ENCODE measurements around the gene GADD45G. TPM values are rescaled to one million over a fixed set of nuclear protein-coding genes. Genes with fewer than 3 reads are reported as not detected.

The GADD45G gene
- total RNA-seq, 1 donor from 2014 or later, result 19.9 TPM

DNA sequence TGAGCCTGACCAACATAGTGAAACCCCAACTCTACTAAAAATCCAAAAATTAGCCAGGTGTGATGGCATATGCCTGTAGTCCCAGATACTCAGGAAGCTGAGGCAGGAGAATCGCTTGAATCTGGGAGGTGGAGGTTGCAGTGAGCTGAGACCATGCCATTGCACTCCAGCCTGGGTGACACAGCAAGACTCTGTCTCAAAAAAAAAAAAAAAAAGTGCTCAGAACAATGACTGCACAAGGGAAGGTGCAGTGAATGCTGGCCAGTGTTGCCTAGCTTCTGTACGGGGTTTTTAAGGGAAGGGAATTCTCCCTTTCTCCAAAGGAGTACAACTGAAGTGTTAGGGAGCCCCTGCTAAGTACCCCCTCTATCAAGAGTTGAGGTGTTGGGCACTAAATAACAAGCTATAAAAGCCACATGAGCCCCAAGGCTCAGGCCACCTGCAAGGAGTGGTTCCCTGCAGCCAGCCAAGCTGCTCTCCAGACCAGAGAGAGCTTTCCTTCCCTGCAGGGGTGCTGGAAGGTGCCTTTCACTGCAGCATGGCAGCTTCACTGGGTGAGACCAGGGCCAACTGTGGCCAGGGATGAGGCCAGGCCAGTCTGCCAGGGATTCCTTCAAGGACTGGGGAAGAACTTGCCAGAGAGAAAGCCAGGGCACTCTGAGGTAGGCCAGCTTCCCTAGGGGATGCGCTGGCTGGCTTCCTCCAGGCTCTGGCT, 14.8 kb downstream of the GADD45G start:
- H3K9me3 Mint-ChIP-seq, result no peaks in the 10 kb centered on the region
- H3K27me3 Mint-ChIP-seq (ENCODE audit: low read depth), result peaks cover 6% of the 10 kb centered on the region
- intact Hi-C loops (cut with micrococcal nuclease), result no loop called here
- no peak overlapping the region for H3K27ac Mint-ChIP-seq
- H3K4me1 Mint-ChIP-seq (ENCODE audit: low read depth), result no peaks in the 10 kb centered on the region
- H3K4me3 Mint-ChIP-seq (ENCODE audit: low read depth), result no peak overlapping the region
- DNase-seq (ENCODE audit: low spot score), result no peak
- H3K36me3 Mint-ChIP-seq (ENCODE audit: low read depth), result no peaks in the 10 kb centered on the region

- no peak for DNase-seq (ENCODE audit: low spot score)
- H3K9me3 Mint-ChIP-seq, result no peaks in the 10 kb centered on the region
- H3K4me3 Mint-ChIP-seq (ENCODE audit: low read depth), result no peak overlapping the region
- no peaks in the 10 kb centered on the region for H3K36me3 Mint-ChIP-seq (ENCODE audit: low read depth)
- no peaks in the 10 kb centered on the region for H3K4me1 Mint-ChIP-seq (ENCODE audit: low read depth)
- intact Hi-C loops (cut with micrococcal nuclease), result no loop called here
- H3K27ac Mint-ChIP-seq, result no peak overlapping the region
- H3K27me3 Mint-ChIP-seq (ENCODE audit: low read depth), result peaks cover 6% of the 10 kb centered on the region
These were observed 16.2 kb downstream of the GADD45G start for GRCh38 chr9:89621031-89621430.

DNA sequence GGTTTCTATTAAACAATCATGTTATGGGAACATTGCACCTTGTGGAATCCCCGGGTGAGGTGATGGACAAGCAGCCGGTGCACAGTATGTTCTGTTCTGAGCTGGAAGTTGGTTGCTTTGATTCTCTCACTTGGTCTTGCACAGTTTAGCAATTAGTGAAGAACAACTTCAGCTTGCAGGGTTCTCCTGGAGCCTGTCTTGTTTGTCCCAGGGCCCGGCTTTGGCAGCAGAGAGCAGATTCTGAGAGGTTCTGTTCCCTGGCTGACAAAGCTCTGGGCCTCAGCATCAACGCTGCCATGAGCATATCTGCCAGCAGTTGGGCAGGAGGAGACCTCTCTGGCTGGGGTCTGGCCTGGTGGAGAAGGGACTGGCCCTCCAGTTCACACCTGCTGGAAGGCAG, 16.9 kb downstream of the GADD45G start:
- no peaks in the 10 kb centered on the region for H3K9me3 Mint-ChIP-seq
- no peaks in the 10 kb centered on the region for H3K4me1 Mint-ChIP-seq (ENCODE audit: low read depth)
- peaks cover 9% of the 10 kb centered on the region for H3K27me3 Mint-ChIP-seq (ENCODE audit: low read depth)
- H3K36me3 Mint-ChIP-seq (ENCODE audit: low read depth), result no peaks in the 10 kb centered on the region
- intact Hi-C loops (cut with micrococcal nuclease), result no loop called here
- no peak overlapping the region for H3K4me3 Mint-ChIP-seq (ENCODE audit: low read depth)
- no peak for DNase-seq (ENCODE audit: low spot score)
- no peak overlapping the region for H3K27ac Mint-ChIP-seq

GRCh38 chr9:89622933-89623861, 18.4 kb downstream of the GADD45G start:
- Mint-ChIP-seq H3K27me3 (ENCODE audit: low read depth) (peaks cover 9% of the 10 kb centered on the region), H3K4me3 (ENCODE audit: low read depth) (no peak overlapping the region), H3K27ac (no peak overlapping the region), H3K4me1 (ENCODE audit: low read depth) (no peaks in the 10 kb centered on the region), H3K9me3 (no peaks in the 10 kb centered on the region), H3K36me3 (ENCODE audit: low read depth) (no peaks in the 10 kb centered on the region)
- intact Hi-C loops (cut with micrococcal nuclease), result no loop called here
- no peak for DNase-seq (ENCODE audit: low spot score)

DNA sequence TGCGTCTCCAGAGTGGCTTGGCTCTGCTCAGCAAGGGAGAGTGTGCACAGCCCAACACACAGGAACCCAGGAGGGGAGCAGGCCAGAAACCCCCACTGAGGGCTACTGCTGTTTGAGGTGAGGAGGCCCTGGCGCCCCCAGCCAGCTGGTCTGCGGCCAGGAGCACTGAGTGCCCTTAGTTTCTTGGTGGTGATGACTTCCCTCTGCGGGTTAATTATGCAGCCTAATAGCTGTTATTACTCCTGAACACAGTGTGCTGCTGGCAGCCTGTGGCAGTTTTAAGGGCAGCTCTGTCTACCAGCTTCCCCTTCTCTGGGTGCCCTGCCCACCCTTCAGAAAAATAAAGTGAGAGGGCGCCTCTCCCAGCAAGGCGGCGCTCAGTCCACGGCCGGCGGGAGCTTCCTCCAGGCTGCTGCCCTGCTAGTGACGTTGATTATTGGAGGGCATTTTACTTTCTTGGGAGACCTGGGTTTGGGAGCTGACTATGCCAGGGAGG, 19.2 kb downstream of the GADD45G start:
- Mint-ChIP-seq H3K9me3 (no peaks in the 10 kb centered on the region), H3K36me3 (ENCODE audit: low read depth) (no peaks in the 10 kb centered on the region), H3K27ac (no peak overlapping the region), H3K4me3 (ENCODE audit: low read depth) (no peak overlapping the region), H3K4me1 (ENCODE audit: low read depth) (no peaks in the 10 kb centered on the region), H3K27me3 (ENCODE audit: low read depth) (peaks cover 12% of the 10 kb centered on the region)
- intact Hi-C loops (cut with micrococcal nuclease), result no loop called here
- no peak for DNase-seq (ENCODE audit: low spot score)

- no peak for DNase-seq (ENCODE audit: low spot score)
- Mint-ChIP-seq H3K36me3 (ENCODE audit: low read depth) (no peaks in the 10 kb centered on the region), H3K9me3 (no peaks in the 10 kb centered on the region), H3K27me3 (ENCODE audit: low read depth) (peaks cover 20% of the 10 kb centered on the region), H3K4me3 (ENCODE audit: low read depth) (no peak overlapping the region), H3K27ac (no peak overlapping the region), H3K4me1 (ENCODE audit: low read depth) (no peaks in the 10 kb centered on the region)
- intact Hi-C loops (cut with micrococcal nuclease), result no loop called here
These were observed 21.2 kb downstream of the GADD45G start for GRCh38 chr9:89625721-89626687.

DNA sequence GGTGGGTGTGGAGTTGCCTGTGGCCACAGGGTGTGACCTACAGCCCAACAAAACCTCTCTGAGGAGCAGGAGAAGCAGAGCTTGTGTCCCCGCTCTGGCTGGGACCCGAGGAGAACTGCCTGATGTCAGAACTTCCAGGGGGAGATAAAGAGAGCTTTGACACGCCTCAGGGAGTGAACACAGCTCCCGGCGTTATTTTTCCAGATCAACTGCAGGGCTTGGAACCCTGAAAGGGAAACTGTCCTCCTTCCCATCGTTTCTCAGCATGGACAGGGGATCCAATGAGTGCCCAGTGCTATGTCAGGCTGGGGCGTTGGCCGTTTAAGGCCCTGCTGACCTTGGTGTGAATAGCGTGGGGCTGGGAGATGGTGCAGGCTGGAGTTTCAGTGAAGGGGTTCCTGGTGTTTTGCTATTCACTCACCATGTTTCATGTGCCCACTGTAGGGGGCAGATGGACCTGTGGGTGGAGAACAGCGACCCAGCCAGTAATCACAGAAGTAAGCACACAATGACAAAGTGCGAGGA, 22.0 kb downstream of the GADD45G start:
- DNase-seq (ENCODE audit: low spot score), result no peak
- intact Hi-C loops (cut with micrococcal nuclease), result no loop called here
- peaks cover 20% of the 10 kb centered on the region for H3K27me3 Mint-ChIP-seq (ENCODE audit: low read depth)
- H3K9me3 Mint-ChIP-seq, result no peaks in the 10 kb centered on the region
- no peak overlapping the region for H3K4me3 Mint-ChIP-seq (ENCODE audit: low read depth)
- no peaks in the 10 kb centered on the region for H3K4me1 Mint-ChIP-seq (ENCODE audit: low read depth)
- H3K36me3 Mint-ChIP-seq (ENCODE audit: low read depth), result no peaks in the 10 kb centered on the region
- no peak overlapping the region for H3K27ac Mint-ChIP-seq

DNA sequence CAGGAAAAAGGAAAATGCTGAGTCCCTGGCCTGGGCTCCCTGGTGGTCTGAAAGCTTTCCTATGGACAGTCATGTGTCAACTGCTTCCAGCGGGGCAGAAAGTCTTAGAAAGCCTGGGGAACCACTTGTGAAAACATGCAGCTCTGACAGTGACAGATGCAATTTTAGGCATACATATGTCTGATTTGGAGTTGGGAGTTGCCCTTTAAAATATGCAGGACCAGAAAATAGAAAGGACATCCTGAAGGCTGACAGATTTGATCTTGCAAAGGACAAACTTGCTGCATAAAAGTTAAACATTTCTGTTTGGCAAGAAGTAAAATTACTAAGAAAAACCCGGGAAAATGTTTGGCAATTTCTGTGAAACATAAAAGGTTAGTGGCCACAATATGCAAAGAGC, 23.8 kb downstream of the GADD45G start:
- Mint-ChIP-seq H3K27ac (no peak overlapping the region), H3K9me3 (no peaks in the 10 kb centered on the region), H3K27me3 (ENCODE audit: low read depth) (peaks cover 17% of the 10 kb centered on the region), H3K36me3 (ENCODE audit: low read depth) (no peaks in the 10 kb centered on the region), H3K4me3 (ENCODE audit: low read depth) (no peak overlapping the region), H3K4me1 (ENCODE audit: low read depth) (no peaks in the 10 kb centered on the region)
- intact Hi-C loops (cut with micrococcal nuclease), result no loop called here
- DNase-seq (ENCODE audit: low spot score), result no peak

GRCh38 chr9:89629081-89629976, 24.5 kb downstream of the GADD45G start:
- no peaks in the 10 kb centered on the region for H3K4me1 Mint-ChIP-seq (ENCODE audit: low read depth)
- intact Hi-C loops (cut with micrococcal nuclease), result no loop called here
- no peak for DNase-seq (ENCODE audit: low spot score)

DNA sequence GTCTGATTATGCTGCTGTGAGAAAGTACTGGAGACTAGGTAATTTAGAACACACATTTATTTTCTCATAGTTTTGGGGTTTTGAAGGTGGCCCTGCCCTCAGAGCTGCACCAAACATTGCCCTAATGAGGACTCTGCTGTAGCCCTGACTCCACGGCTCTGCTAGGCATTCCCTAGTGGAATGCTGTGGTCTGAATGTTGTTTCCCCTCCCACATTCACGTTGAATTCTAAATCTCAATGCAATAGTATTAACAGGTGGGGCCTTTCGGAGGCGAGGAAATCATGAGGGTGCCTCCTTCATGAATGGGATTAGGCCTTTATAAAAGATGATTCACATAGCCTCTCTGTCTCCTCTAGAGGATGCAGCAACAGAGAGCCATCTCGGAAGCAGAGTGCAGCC, 25.7 kb downstream of the GADD45G start:
- Mint-ChIP-seq H3K36me3 (ENCODE audit: low read depth) (no peaks in the 10 kb centered on the region), H3K27me3 (ENCODE audit: low read depth) (peaks cover 17% of the 10 kb centered on the region), H3K4me3 (ENCODE audit: low read depth) (no peak overlapping the region), H3K27ac (no peak overlapping the region), H3K4me1 (ENCODE audit: low read depth) (no peaks in the 10 kb centered on the region), H3K9me3 (no peaks in the 10 kb centered on the region)
- intact Hi-C loops (cut with micrococcal nuclease), result no loop called here
- no peak for DNase-seq (ENCODE audit: low spot score)

More at GRCh38 chr9:89629081-89629976, 24.5 kb downstream of the GADD45G start:
- Mint-ChIP-seq H3K27ac (no peak overlapping the region), H3K4me3 (ENCODE audit: low read depth) (no peak overlapping the region), H3K9me3 (no peaks in the 10 kb centered on the region), H3K27me3 (ENCODE audit: low read depth) (peaks cover 17% of the 10 kb centered on the region), H3K36me3 (ENCODE audit: low read depth) (no peaks in the 10 kb centered on the region)

GRCh38 chr9:89631384-89631783, 26.6 kb downstream of the GADD45G start:
- intact Hi-C loops (cut with micrococcal nuclease), result no loop called here
- H3K27me3 Mint-ChIP-seq (ENCODE audit: low read depth), result peaks cover 17% of the 10 kb centered on the region
- no peaks in the 10 kb centered on the region for H3K36me3 Mint-ChIP-seq (ENCODE audit: low read depth)
- H3K27ac Mint-ChIP-seq, result no peak overlapping the region
- H3K4me3 Mint-ChIP-seq (ENCODE audit: low read depth), result no peak overlapping the region
- H3K4me1 Mint-ChIP-seq (ENCODE audit: low read depth), result no peaks in the 10 kb centered on the region
- DNase-seq (ENCODE audit: low spot score), result no peak
- H3K9me3 Mint-ChIP-seq, result no peaks in the 10 kb centered on the region

Data from activated T-helper 2 cell treated with anti-CD3 and anti-CD28 coated beads, Interferon-gamma antibody, Interleukin-2, Interleukin-4, amounts not matched to agents 10 μg/mL and 5 μg/mL and 100 μg/mL, durations not matched to agents 14 hours and 24 hours and 36 hours (primary cell).